Chondrocyte (in vitro differentiated cells): Measurements from ENCODE around the gene ASB8. TPM values are rescaled to one million over a fixed set of nuclear protein-coding genes. Genes with fewer than 3 reads are reported as not detected.
A peak's percentile ranks its signal among the peaks of the same experiment; 100 is the strongest.

Experiments used
- DNase-seq: peaks from one replicate; pipeline ENCODE4 v3.0.0; 2021; ENCODE audit warnings: mixed read lengths, low spot score
- H3K27ac Mint-ChIP-seq: one replicate; pipeline ENCODE4 v1.8.0; 2021; ENCODE audit warnings: mild to moderate bottlenecking, moderate library complexity, mixed read lengths; ENCODE audit not compliant: unreplicated experiment
- H3K27me3 Mint-ChIP-seq: 2 replicates; pipeline ENCODE4 v1.8.0; 2021; ENCODE audit warnings: low read depth, mixed read lengths
- H3K36me3 Mint-ChIP-seq: 2 replicates; pipeline ENCODE4 v1.8.0; 2021; ENCODE audit warnings: low read depth, mixed read lengths
- H3K4me1 Mint-ChIP-seq: 2 replicates; pipeline ENCODE4 v1.8.0; 2021; ENCODE audit warnings: low read depth, mild to moderate bottlenecking, mixed read lengths
- H3K4me3 Mint-ChIP-seq: one replicate; pipeline ENCODE4 v1.8.0; 2021; ENCODE audit warnings: mild to moderate bottlenecking, moderate library complexity, mixed read lengths; ENCODE audit not compliant: unreplicated experiment
- H3K9me3 Mint-ChIP-seq: 2 replicates; pipeline ENCODE4 v1.8.0; 2021; ENCODE audit warnings: low read depth, mixed read lengths
- total RNA-seq: library from RNA; stranded (reverse); gene quantifications from 3 replicates; pipeline ENCODE4 v1.2.1, GENCODE V29; 2021
- TF ChIP-seq, protein P1 (sequence below): fragments of 200-600 bp; sonication (generic); IDR thresholded peaks from 2 replicates; pipeline ENCODE4 v1.5.0; 2021; ENCODE audit warnings: antibody characterized with exemption, mild to moderate bottlenecking, moderate library complexity

The ASB8 gene
- total RNA-seq, 1 donor from 2014 or later: 24.7 TPM

DNA sequence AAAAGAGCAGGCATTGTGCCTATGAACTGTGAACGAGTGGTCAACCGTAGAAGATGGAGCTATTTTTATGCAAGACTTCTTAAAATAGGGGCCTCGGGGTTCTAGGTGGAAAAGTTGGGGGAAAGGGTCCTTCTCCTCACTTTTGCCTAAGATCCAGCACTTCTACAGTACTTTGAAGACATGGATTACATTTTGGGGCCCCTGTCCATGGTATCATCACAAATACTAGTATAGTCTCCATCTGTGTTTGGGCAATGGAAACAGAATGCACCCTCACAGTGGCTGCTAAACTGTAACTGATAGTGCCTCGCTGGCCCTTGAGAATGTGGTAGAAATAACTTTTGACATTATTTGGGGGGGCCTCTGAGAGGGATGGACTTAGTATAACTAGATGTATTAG, 20.7 kb upstream of the ASB8 start:
- Mint-ChIP-seq H3K4me1 (peaks cover 16% of the 10 kb centered on the region), H3K36me3 (no peaks in the 10 kb centered on the region), H3K27ac (no peak overlapping the region), H3K27me3 (peaks cover 42% of the 10 kb centered on the region), H3K4me3 (no peak overlapping the region), H3K9me3 (no peaks in the 10 kb centered on the region)
- DNase-seq: no peak
- TF ChIP-seq, protein P1, sequence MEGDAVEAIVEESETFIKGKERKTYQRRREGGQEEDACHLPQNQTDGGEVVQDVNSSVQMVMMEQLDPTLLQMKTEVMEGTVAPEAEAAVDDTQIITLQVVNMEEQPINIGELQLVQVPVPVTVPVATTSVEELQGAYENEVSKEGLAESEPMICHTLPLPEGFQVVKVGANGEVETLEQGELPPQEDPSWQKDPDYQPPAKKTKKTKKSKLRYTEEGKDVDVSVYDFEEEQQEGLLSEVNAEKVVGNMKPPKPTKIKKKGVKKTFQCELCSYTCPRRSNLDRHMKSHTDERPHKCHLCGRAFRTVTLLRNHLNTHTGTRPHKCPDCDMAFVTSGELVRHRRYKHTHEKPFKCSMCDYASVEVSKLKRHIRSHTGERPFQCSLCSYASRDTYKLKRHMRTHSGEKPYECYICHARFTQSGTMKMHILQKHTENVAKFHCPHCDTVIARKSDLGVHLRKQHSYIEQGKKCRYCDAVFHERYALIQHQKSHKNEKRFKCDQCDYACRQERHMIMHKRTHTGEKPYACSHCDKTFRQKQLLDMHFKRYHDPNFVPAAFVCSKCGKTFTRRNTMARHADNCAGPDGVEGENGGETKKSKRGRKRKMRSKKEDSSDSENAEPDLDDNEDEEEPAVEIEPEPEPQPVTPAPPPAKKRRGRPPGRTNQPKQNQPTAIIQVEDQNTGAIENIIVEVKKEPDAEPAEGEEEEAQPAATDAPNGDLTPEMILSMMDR: no peak

- H3K27me3 Mint-ChIP-seq: peaks cover 39% of the 10 kb centered on the region
- no peaks in the 10 kb centered on the region for H3K9me3 Mint-ChIP-seq
- DNase-seq: no peak
- no peak overlapping the region for H3K4me3 Mint-ChIP-seq
- no peaks in the 10 kb centered on the region for H3K36me3 Mint-ChIP-seq
- TF ChIP-seq, protein P1: no peak
- no peak overlapping the region for H3K27ac Mint-ChIP-seq
- peaks cover 7% of the 10 kb centered on the region for H3K4me1 Mint-ChIP-seq
Measured at GRCh38 chr12:48176417-48176751, 19.1 kb upstream of the ASB8 start.

DNA sequence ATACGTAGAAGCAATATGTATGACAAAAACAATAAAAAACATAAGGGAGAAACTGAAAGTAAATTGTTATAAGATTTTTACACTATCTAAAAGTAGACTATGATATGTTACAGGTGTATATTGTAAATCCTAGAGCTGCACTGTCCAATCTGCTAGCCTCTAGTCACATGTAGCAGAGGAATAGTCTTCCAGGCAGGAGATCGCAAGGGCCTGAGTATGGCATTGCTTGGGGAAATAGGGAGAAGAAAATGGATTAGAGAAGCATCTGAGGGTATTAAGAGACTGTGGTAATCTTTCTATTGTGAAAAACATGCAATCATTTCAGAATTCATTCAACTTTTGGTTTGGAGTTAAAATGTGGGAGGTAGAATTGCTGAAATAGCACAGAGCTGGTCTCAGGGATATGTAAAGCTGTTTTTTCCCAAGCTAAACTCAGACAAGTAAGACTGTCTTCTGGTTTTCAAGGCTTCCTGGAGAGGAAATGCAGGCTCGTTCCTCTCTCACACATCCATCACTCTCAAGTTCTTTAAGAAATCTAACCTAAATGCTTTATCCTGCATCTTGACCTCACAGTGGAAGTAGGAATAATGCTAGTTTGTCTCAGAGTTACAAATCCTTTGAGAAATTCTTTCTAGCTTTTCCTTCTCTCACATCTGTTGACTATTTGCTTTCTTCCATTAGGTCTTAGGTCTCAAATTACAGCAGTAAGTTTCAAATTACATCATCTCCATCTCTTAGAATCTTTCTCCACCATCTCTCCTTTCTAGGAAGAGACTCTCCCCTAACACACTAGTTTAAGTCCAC, 18.5 kb upstream of the ASB8 start:
- DNase-seq: no peak
- no peaks in the 10 kb centered on the region for H3K36me3 Mint-ChIP-seq
- TF ChIP-seq, protein P1: no peak
- peaks cover 35% of the 10 kb centered on the region for H3K27me3 Mint-ChIP-seq
- no peak overlapping the region for H3K4me3 Mint-ChIP-seq
- no peaks in the 10 kb centered on the region for H3K9me3 Mint-ChIP-seq
- H3K4me1 Mint-ChIP-seq: peaks cover 7% of the 10 kb centered on the region
- no peak overlapping the region for H3K27ac Mint-ChIP-seq

GRCh38 chr12:48169011-48169410, 11.7 kb upstream of the ASB8 start:
- Mint-ChIP-seq H3K4me3 (no peak overlapping the region), H3K27ac (no peak overlapping the region), H3K4me1 (no peaks in the 10 kb centered on the region), H3K27me3 (peaks cover 6% of the 10 kb centered on the region), H3K36me3 (no peaks in the 10 kb centered on the region), H3K9me3 (no peaks in the 10 kb centered on the region)
- no peak for DNase-seq
- TF ChIP-seq, protein P1: no peak

DNA sequence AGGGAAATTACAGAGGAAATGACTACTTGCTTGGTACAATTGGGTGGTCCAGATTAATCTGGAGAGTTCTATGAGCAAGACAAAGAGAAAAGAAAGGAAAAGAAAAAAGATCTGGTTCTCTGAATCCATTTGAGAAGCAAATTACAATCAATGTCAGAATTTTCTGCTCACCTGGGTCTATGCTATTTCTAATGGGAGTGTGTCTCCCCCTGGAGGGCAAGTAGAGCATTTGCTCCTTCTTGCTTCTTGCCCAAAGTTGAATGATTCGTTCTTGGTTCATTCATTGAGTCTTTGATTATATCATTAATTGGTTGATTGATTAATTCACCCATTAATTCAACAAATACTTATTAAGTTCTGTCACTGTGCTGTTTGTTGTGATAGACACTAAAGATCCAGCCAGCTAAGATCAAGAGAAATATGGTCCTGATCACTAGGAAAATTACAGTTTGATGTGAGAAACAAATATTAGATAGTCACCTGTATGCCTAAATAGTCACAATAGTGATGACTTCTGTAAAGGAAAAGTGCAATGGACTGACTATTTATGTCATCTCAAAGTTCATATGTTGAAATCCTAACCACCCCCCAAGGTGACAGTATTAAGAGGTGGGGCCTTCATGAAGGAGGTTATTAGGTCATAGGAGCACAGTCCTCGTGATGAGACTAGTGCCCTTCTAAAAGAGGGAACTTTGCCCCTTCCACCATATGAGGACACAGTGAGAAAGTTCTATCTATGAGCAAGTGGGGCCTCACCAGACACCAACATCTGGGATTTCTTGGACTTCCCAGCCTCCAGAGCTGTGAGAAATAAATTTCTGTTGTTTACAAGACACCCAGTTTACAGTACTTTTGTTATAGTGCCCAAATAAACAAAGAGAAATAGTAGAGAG, 8.0 kb upstream of the ASB8 start:
- Mint-ChIP-seq H3K36me3 (no peaks in the 10 kb centered on the region), H3K27me3 (peaks cover 10% of the 10 kb centered on the region), H3K4me1 (no peaks in the 10 kb centered on the region), H3K4me3 (no peak overlapping the region), H3K27ac (no peak overlapping the region), H3K9me3 (no peaks in the 10 kb centered on the region)
- no peak for DNase-seq
- TF ChIP-seq, protein P1: peak; percentile 97
